ENCODE results near the gene TENT4B.
A peak's percentile ranks its signal among the peaks of the same experiment; 100 is the strongest.

TENT4B gene

GRCh38 chr16:50144211-50144610 is 8.9 kb upstream of the TENT4B start:
- H3K27ac ChIP-seq: no peak overlapping the region
- TF ChIP-seq, protein P1, sequence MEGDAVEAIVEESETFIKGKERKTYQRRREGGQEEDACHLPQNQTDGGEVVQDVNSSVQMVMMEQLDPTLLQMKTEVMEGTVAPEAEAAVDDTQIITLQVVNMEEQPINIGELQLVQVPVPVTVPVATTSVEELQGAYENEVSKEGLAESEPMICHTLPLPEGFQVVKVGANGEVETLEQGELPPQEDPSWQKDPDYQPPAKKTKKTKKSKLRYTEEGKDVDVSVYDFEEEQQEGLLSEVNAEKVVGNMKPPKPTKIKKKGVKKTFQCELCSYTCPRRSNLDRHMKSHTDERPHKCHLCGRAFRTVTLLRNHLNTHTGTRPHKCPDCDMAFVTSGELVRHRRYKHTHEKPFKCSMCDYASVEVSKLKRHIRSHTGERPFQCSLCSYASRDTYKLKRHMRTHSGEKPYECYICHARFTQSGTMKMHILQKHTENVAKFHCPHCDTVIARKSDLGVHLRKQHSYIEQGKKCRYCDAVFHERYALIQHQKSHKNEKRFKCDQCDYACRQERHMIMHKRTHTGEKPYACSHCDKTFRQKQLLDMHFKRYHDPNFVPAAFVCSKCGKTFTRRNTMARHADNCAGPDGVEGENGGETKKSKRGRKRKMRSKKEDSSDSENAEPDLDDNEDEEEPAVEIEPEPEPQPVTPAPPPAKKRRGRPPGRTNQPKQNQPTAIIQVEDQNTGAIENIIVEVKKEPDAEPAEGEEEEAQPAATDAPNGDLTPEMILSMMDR (conservative IDR thresholded peaks at IDR 0.05): no peak
- no peak for TF ChIP-seq ZFX (IDR thresholded peaks at IDR 0.05)

DNA sequence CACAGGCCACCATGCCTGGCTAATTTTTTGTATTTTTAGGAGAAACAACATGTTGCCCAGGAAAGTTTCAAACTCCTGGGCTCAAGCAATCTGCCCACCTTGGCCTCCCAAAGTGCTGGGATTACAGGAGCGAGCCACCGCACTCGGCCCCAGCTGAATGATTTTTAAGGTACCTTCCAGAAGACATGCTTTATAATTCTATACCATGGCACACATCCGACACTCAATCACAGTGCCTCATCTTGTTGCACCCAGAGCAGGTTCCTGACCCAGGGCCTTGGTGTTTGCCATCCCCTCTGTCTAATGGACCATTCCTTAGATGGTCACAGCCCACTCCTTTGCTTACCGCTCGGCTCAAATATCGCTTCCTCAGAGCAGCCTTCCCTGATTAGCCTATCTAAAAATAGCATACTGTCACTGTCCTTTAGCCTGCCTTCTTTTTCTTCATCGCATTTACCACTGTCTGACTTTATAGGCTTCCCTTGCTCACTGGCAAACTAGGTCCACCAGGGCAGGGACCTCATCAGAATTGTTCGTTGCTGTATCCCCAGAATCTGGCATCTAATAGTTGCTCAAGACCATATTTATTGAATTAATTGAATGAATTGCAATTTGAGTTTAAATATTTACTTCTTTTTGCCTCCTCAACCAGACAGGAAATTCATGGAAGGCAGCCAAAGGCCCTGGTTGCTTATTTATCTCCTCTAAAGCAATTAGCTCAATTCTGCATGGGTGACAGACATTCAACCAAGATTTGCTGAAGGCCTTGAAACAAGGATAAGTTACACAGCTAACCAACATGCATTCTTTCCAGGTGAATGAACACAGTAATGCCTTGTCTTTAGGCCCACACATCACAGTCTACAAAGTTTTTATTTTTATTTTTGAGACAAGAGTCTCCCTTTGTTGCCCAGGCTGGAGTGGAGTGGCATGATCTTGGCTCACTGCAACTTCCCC is 6.3 kb upstream of the TENT4B start:
- TF ChIP-seq ZFX (IDR thresholded peaks at IDR 0.05): no peak
- TF ChIP-seq, protein P1 (conservative IDR thresholded peaks at IDR 0.05): no peak

GRCh38 chr16:50151322-50151721 is 1.8 kb upstream of the TENT4B start:
- TF ChIP-seq ZFX (IDR thresholded peaks at IDR 0.05): no peak
- TF ChIP-seq, protein P1 (conservative IDR thresholded peaks at IDR 0.05): no peak
- no peak overlapping the region for H3K27ac ChIP-seq

More for the DNA sequence above, 6.3 kb upstream of the TENT4B start:
- no peak overlapping the region for H3K27ac ChIP-seq

DNA sequence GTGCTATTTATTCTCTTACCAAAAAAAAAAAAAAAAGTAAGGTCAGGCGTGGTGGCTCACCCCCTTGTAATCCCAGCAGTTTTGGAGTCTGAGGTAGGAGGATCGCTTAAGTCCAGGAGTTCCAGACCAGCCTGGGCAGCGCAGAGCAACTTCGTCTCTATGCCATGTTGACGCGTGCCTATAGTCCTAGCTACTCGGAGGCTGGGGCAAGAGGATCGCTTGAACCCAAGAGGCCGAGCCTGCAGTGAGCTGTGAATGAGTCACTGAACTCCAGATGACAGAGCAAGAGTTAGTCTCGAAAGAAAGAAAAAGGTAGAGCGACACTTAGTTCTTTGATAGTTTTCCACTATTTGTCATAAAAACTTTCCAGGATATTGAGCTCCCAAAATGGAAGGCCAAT is 1.4 kb upstream of the TENT4B start:
- peak overlapping the region; percentile 94; the same call in 1 of the 2 replicates for H3K27ac ChIP-seq

GRCh38 chr16:50152351-50152806 is 727 bp upstream of the TENT4B start:
- H3K27ac ChIP-seq: peak overlapping the region; percentile 94
- no peak for TF ChIP-seq ZFX (IDR thresholded peaks at IDR 0.05)
- TF ChIP-seq, protein P1 (conservative IDR thresholded peaks at IDR 0.05): no peak

More for the DNA sequence above, 1.4 kb upstream of the TENT4B start:
- no peak for TF ChIP-seq ZFX (IDR thresholded peaks at IDR 0.05)
- TF ChIP-seq, protein P1 (conservative IDR thresholded peaks at IDR 0.05): no peak

GRCh38 chr16:50153596-50154419 is 702 bp downstream of the TENT4B start:
- TF ChIP-seq ZFX (IDR thresholded peaks at IDR 0.05): peak; percentile 47; the same call in 1 of the 2 replicates
- TF ChIP-seq, protein P1 (conservative IDR thresholded peaks at IDR 0.05): no peak; the same call in 1 of the 2 replicates
- H3K27ac ChIP-seq: peak overlapping the region; percentile 94

Data from C4-2B (cell line).